ENCODE data around the gene TTC9C. TPM values are rescaled to one million over a fixed set of nuclear protein-coding genes. Genes with fewer than 3 reads are reported as not detected.
A peak's percentile ranks its signal among the peaks of the same experiment; 100 is the strongest.
"Not testable (repeated sequence)": the region's sequence is repeated elsewhere in the genome, so short reads cannot be mapped to it uniquely, and the experiment has no call there.

The TTC9C gene, protein sequence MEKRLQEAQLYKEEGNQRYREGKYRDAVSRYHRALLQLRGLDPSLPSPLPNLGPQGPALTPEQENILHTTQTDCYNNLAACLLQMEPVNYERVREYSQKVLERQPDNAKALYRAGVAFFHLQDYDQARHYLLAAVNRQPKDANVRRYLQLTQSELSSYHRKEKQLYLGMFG
- 30.4 TPM for total RNA-seq

GRCh38 chr11:62728171-62728988, at the start of gene TTC9C:
TTC9C (plus strand) TSS chr11:62728486; CDS start chr11:62728849, 363 bp downstream.
- DNase-seq (ENCODE audit: low read depth in 2 of 3, low spot score in 2 of 3), result peak; percentile 67 to 93 (median 88)

DNA sequence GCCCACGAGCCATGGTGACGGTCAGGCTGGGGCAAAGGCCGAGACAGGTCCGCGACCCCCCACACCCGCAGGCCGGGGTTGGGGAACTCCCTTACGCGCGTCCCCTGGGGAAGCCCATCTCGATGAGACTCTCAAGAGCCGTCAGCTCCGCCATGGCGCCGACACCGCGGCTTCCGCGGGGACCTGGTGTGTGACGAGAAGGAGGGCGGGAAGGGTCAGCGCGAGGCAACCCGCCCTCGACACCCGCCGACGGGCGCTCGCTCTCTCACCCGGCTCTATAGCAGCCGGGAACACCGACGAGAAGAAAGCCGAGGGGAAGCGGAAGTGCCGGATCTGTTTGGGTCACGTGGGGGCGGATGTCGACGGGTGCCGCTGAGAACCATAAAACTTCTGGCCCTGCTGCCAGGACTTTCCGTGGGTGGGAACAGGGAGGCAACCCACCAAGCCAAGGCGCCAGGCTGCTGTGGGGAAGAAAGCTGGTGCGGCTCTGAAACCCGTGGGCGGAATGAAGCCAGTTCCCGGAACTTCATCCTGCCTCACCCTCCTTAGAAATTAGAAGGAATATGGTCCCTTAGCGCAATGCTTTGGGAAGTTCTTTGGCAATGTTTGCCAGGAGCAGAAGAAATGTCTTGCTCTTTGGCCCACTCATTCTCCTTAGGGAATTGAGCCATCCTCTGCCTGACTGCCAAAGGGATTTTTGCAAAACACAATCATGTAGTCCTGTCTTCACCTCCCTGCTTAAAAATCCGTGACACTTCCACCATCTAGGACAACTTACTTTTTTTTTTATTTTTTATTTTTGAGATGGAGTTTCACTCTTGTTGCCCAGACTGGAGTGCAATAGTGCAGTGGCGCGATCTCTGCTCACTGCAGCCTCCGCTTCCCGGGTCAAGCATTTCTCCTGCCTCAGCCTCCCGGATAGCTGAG, 49.3 kb upstream of the TTC9C start, which contains the start of gene UBXN1:
Gene UBXN1, minus strand, starts transcription at position 304 of the 927 bp plus-strand sequence. Its CDS starts 150 bp downstream, at position 154.
- peak; percentile 71 to 89 (median 88) for DNase-seq (ENCODE audit: low read depth in 2 of 3, low spot score in 2 of 3)

- DNase-seq (ENCODE audit: low read depth in 2 of 3, low spot score in 2 of 3), result peak in 2 of 3 donors; percentile 58 to 73
Measured at GRCh38 chr11:62680825-62681240, 47.5 kb upstream of the TTC9C start.

GRCh38 chr11:62682518-62682917, 45.8 kb upstream of the TTC9C start:
- DNase-seq (ENCODE audit: low read depth in 2 of 3, low spot score in 2 of 3), result no peak

GRCh38 chr11:62687508-62688396, 40.5 kb upstream of the TTC9C start:
- no peak for DNase-seq (ENCODE audit: low read depth in 2 of 3, low spot score in 2 of 3)

- DNase-seq (ENCODE audit: low read depth in 2 of 3, low spot score in 2 of 3), result no peak
Measured at GRCh38 chr11:62688491-62688890, 39.8 kb upstream of the TTC9C start.

- DNase-seq (ENCODE audit: low read depth in 2 of 3, low spot score in 2 of 3), result no peak
Measured at GRCh38 chr11:62689421-62690183, 38.7 kb upstream of the TTC9C start, which contains the start of gene LRRN4CL. LRRN4CL (minus strand) TSS chr11:62689530; CDS start chr11:62688508, 1,022 bp downstream.

GRCh38 chr11:62693624-62694023, 34.7 kb upstream of the TTC9C start:
- DNase-seq (ENCODE audit: low read depth in 2 of 3, low spot score in 2 of 3), result not testable (repeated sequence)

DNA sequence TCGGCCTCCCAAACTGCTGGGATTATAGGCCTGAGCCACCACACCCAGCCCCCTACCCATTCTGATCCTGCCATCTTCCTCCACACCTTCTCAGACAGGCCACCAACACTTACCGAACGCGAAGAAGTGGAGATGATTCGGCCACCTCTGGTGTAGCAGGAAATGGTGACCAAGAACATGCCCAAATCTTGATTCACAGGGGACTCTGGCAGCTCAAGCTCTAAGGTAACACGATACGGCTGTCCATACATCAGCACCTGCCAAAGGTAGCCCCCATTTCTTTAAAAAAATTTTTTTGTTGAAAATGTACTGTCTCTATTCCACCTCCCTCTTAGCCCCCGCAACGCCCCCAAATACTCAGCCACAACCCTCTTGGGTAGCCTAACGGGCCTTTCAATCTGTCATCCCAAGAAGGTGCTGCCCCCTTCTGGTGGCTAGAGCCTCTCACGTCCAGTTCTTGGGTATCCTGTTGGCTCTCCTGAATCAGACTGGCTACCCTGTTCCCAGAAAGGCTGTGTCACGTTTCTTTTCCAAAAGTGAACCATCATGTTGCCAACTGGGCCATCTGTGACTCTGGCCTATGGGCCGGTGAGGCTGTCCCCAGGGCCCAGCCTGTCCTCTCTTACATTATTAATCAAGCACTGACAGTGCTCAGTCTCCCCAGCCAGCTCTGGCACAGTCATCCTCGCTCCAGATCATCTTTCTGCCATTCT, 33.7 kb upstream of the TTC9C start:
- DNase-seq (ENCODE audit: low read depth in 2 of 3, low spot score in 2 of 3), result peak in 2 of 3 donors; percentile 80 to 88

GRCh38 chr11:62702246-62702645, 26.0 kb upstream of the TTC9C start:
- no peak for DNase-seq (ENCODE audit: low read depth in 2 of 3, low spot score in 2 of 3)

DNA sequence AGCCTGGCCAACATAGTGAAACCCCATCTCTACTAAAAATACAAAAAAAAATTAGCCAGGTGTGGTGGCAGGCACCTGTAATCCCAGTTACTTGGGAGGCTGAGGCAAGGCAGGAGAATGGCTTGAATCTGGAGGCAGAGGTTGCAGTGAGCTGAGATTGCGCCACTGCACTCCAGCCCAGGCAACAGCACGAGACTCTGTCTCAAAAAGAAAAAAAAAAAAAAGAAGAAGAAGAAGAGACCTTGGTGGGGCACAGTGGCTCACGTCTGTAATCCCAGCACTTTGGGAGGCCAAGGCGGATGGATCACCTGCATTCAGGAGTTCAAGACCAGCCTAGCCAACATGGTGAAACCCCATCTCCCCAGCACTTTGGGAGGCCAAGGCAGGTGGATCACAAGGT, 24.4 kb upstream of the TTC9C start:
- DNase-seq (ENCODE audit: low read depth in 2 of 3, low spot score in 2 of 3), result not testable (repeated sequence)

- DNase-seq (ENCODE audit: low read depth in 2 of 3, low spot score in 2 of 3), result no peak
Measured at GRCh38 chr11:62705413-62705812, 22.9 kb upstream of the TTC9C start.

GRCh38 chr11:62705880-62706849, 22.1 kb upstream of the TTC9C start:
- DNase-seq (ENCODE audit: low read depth in 2 of 3, low spot score in 2 of 3), result peak; percentile 82 to 97 (median 95)

DNA sequence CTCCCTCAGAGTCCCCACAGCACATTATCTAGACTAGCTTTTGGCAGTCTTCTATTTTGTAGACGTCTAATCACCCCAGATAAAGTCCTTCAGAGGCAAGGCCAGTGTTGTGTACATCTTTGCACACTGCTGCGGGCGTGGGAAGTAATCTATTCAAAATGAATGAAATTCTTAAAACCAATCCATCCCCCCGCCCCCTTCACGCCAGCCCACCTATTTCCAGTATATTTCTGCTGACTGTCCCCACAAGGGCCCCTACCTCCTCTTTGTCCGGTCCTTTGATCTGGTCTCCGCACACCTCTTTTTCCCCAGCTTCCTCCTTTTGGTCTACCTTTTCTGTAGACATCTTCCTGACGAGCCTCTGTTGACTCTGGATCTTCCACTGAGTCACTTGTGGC, 21.4 kb upstream of the TTC9C start:
- no peak for DNase-seq (ENCODE audit: low read depth in 2 of 3, low spot score in 2 of 3)

GRCh38 chr11:62707277-62707861, 20.9 kb upstream of the TTC9C start, which contains the start of the genes BSCL2 and GNG3:
BSCL2 (minus strand) TSS chr11:62707424; CDS start chr11:62707195, 229 bp downstream.
GNG3 (plus strand) TSS chr11:62707676; CDS start chr11:62708296, 620 bp downstream.
- no peak for DNase-seq (ENCODE audit: low read depth in 2 of 3, low spot score in 2 of 3)

DNA sequence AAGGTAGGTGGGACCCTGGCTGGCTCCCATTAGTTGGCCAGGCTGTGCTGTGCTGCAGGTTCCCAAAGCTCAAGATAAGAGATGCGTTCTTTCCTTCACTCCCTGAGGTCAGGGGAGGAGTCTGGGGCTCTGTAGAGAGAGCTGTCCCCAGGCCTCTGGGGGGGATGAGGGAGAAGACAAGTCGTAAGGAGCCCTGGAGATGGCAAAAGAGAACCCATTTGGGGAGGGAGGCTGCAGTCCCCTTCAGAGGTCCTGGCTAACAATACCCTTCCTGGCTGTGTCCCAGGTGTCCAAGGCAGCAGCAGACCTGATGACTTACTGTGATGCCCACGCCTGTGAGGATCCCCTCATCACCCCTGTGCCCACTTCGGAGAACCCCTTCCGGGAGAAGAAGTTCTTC, 19.9 kb upstream of the TTC9C start:
- DNase-seq (ENCODE audit: low read depth in 2 of 3, low spot score in 2 of 3), result no peak

- DNase-seq (ENCODE audit: low read depth in 2 of 3, low spot score in 2 of 3), result no peak
Measured at GRCh38 chr11:62708793-62709192, 19.5 kb upstream of the TTC9C start.
